Stimulated activated CD4-positive, alpha-beta T cell treated with anti-CD3 and anti-CD28 coated beads, Interleukin-15, amount 100 ng/mL, for 1 hour (primary cell): ENCODE data around the gene NELFCD.
A peak's percentile ranks its signal among the peaks of the same experiment; 100 is the strongest.

Experiments used
- DNase-seq, 2 donors: peaks; one replicate each; pipeline ENCODE4 v3.0.0-alpha.2; 2020; ENCODE audit warnings: low read depth in 1 of 2, low spot score in 1 of 2

Gene NELFCD

GRCh38 chr20:58993332-58994248, 12.5 kb downstream of the NELFCD start:
- DNase-seq = no peak

GRCh38 chr20:58994390-58995159, 13.5 kb downstream of the NELFCD start:
- no peak for DNase-seq

- no peak for DNase-seq
Measured at GRCh38 chr20:58995461-58996225, 14.6 kb downstream of the NELFCD start.

- no peak for DNase-seq
Measured at GRCh38 chr20:58996226-58996611, 15.2 kb downstream of the NELFCD start.

- no peak for DNase-seq
Measured at GRCh38 chr20:58997141-58997770, 16.2 kb downstream of the NELFCD start.

GRCh38 chr20:58998656-58999055, 17.6 kb downstream of the NELFCD start:
- no peak for DNase-seq

GRCh38 chr20:59000326-59000725, 19.3 kb downstream of the NELFCD start:
- no peak for DNase-seq

- no peak for DNase-seq
Measured at GRCh38 chr20:59001068-59001448, 20.0 kb downstream of the NELFCD start.

- no peak for DNase-seq
Measured at GRCh38 chr20:59001449-59002171, 20.6 kb downstream of the NELFCD start.

GRCh38 chr20:59002388-59002787, 21.3 kb downstream of the NELFCD start:
- no peak for DNase-seq

- no peak for DNase-seq
Measured at GRCh38 chr20:59002874-59003399, 21.9 kb downstream of the NELFCD start.

GRCh38 chr20:59003836-59004492, 22.9 kb downstream of the NELFCD start:
- no peak for DNase-seq

- DNase-seq = peak in 1 of 2 donors; percentile 37
Measured at GRCh38 chr20:59004493-59004762, 23.4 kb downstream of the NELFCD start.

- no peak for DNase-seq
Measured at GRCh38 chr20:59004763-59005522, 23.9 kb downstream of the NELFCD start.

GRCh38 chr20:59005523-59006166, 24.6 kb downstream of the NELFCD start:
- DNase-seq = no peak

- no peak for DNase-seq
Measured at GRCh38 chr20:59006167-59006863, 25.3 kb downstream of the NELFCD start.

GRCh38 chr20:59006864-59007664, 26.0 kb downstream of the NELFCD start, which contains the start of gene CTSZ:
CTSZ (minus strand) TSS chr20:59007254; CDS start chr20:59007128, 126 bp downstream.
- DNase-seq = peak in 1 of 2 donors; percentile 42
